Activated T-cell treated with anti-CD3 and anti-CD28 coated beads, Interleukin-2, amount 50 U/mL, for 4 hours (primary cell): ENCODE results near the gene CPED1. TPM values are rescaled to one million over a fixed set of nuclear protein-coding genes. Genes with fewer than 3 reads are reported as not detected.

Experiments used
- ATAC-seq, 2 donors: fragments of 200-7000 bp; cut with Tn5 transposase; one replicate each; pipeline ENCODE4 v1.10.0; 2021
- DNase-seq: peaks from one replicate; pipeline ENCODE4 v3.0.0-alpha.2; 2020
- H3K27me3 Mint-ChIP-seq: one replicate; pipeline ENCODE4 v1.8.0; 2021; ENCODE audit warnings: low read depth, mixed read lengths
- H3K36me3 Mint-ChIP-seq: one replicate; pipeline ENCODE4 v1.8.0; 2022; ENCODE audit warnings: mixed read lengths; ENCODE audit not compliant: insufficient read depth
- H3K4me1 Mint-ChIP-seq: one replicate; pipeline ENCODE4 v1.8.0; 2021; ENCODE audit warnings: low read depth, mixed read lengths
- H3K4me3 Mint-ChIP-seq: one replicate; pipeline ENCODE4 v1.8.0; 2021; ENCODE audit warnings: mild to moderate bottlenecking, moderate library complexity, mixed read lengths
- H3K9me3 Mint-ChIP-seq: one replicate; pipeline ENCODE4 v1.8.0; 2021; ENCODE audit warnings: mixed read lengths
- total RNA-seq, 3 donors: library from RNA; stranded (reverse); gene quantifications; one replicate each; pipeline ENCODE4 v1.2.1, GENCODE V29; 2021

CPED1 gene
- total RNA-seq, 3 donors from 2014 or later: 0.20 to 0.69 (median 0.38) TPM

GRCh38 chr7:121079425-121080169, 91.1 kb downstream of the CPED1 start:
- Mint-ChIP-seq H3K27me3 (peaks cover 16% of the 10 kb centered on the region), H3K9me3 (no peaks in the 10 kb centered on the region), H3K36me3 (no peaks in the 10 kb centered on the region), H3K4me1 (no peaks in the 10 kb centered on the region), H3K4me3 (no peak overlapping the region)
- DNase-seq: no peak
- no peak for ATAC-seq

GRCh38 chr7:121080257-121080912, 91.9 kb downstream of the CPED1 start:
- no peak overlapping the region for H3K4me3 Mint-ChIP-seq
- no peaks in the 10 kb centered on the region for H3K4me1 Mint-ChIP-seq
- H3K27me3 Mint-ChIP-seq: peaks cover 16% of the 10 kb centered on the region
- DNase-seq (no peak), ATAC-seq (no peak)
- no peaks in the 10 kb centered on the region for H3K36me3 Mint-ChIP-seq
- H3K9me3 Mint-ChIP-seq: no peaks in the 10 kb centered on the region

GRCh38 chr7:121080913-121081326, 92.4 kb downstream of the CPED1 start:
- ATAC-seq: no peak

GRCh38 chr7:121081327-121081936, 92.9 kb downstream of the CPED1 start:
- no peak for DNase-seq

More at GRCh38 chr7:121080913-121081326, 92.4 kb downstream of the CPED1 start:
- no peak for DNase-seq
- Mint-ChIP-seq H3K36me3 (no peaks in the 10 kb centered on the region), H3K9me3 (no peaks in the 10 kb centered on the region), H3K27me3 (peaks cover 16% of the 10 kb centered on the region), H3K4me3 (no peak overlapping the region), H3K4me1 (no peaks in the 10 kb centered on the region)

GRCh38 chr7:121082400-121083101, 94.0 kb downstream of the CPED1 start:
- Mint-ChIP-seq H3K27me3 (peaks cover 19% of the 10 kb centered on the region), H3K4me3 (no peak overlapping the region)

More at GRCh38 chr7:121081327-121081936, 92.9 kb downstream of the CPED1 start:
- Mint-ChIP-seq H3K4me3 (no peak overlapping the region), H3K27me3 (peaks cover 16% of the 10 kb centered on the region), H3K9me3 (no peaks in the 10 kb centered on the region), H3K4me1 (no peaks in the 10 kb centered on the region), H3K36me3 (no peaks in the 10 kb centered on the region)
- peak; percentile 55 to 69 for ATAC-seq

GRCh38 chr7:121083138-121083789, 94.8 kb downstream of the CPED1 start:
- ATAC-seq (no peak), DNase-seq (no peak)
- H3K9me3 Mint-ChIP-seq: no peaks in the 10 kb centered on the region
- H3K4me1 Mint-ChIP-seq: no peaks in the 10 kb centered on the region
- no peak overlapping the region for H3K4me3 Mint-ChIP-seq
- H3K36me3 Mint-ChIP-seq: no peaks in the 10 kb centered on the region
- H3K27me3 Mint-ChIP-seq: peaks cover 19% of the 10 kb centered on the region

More at GRCh38 chr7:121082400-121083101, 94.0 kb downstream of the CPED1 start:
- ATAC-seq (no peak), DNase-seq (no peak)
- Mint-ChIP-seq H3K9me3 (no peaks in the 10 kb centered on the region), H3K4me1 (no peaks in the 10 kb centered on the region), H3K36me3 (no peaks in the 10 kb centered on the region)

- no peak for DNase-seq
- ATAC-seq: no peak
- Mint-ChIP-seq H3K36me3 (no peaks in the 10 kb centered on the region), H3K27me3 (peaks cover 17% of the 10 kb centered on the region), H3K4me3 (no peak overlapping the region), H3K9me3 (no peaks in the 10 kb centered on the region), H3K4me1 (no peaks in the 10 kb centered on the region)
Measured at GRCh38 chr7:121083790-121084251, 95.3 kb downstream of the CPED1 start.

- Mint-ChIP-seq H3K4me1 (no peaks in the 10 kb centered on the region), H3K4me3 (no peak overlapping the region), H3K36me3 (no peaks in the 10 kb centered on the region), H3K9me3 (no peaks in the 10 kb centered on the region), H3K27me3 (peaks cover 14% of the 10 kb centered on the region)
- no peak for DNase-seq
- no peak for ATAC-seq
Measured at GRCh38 chr7:121084256-121084655, 95.7 kb downstream of the CPED1 start.

GRCh38 chr7:121084748-121085336, 96.3 kb downstream of the CPED1 start:
- Mint-ChIP-seq H3K27me3 (peaks cover 12% of the 10 kb centered on the region), H3K36me3 (no peaks in the 10 kb centered on the region), H3K4me3 (no peak overlapping the region), H3K9me3 (no peaks in the 10 kb centered on the region), H3K4me1 (no peaks in the 10 kb centered on the region)
- ATAC-seq (no peak), DNase-seq (no peak)

- H3K9me3 Mint-ChIP-seq: no peaks in the 10 kb centered on the region
- no peaks in the 10 kb centered on the region for H3K4me1 Mint-ChIP-seq
- peaks cover 3% of the 10 kb centered on the region for H3K27me3 Mint-ChIP-seq
- ATAC-seq (no peak), DNase-seq (no peak)
- H3K36me3 Mint-ChIP-seq: no peaks in the 10 kb centered on the region
- no peak overlapping the region for H3K4me3 Mint-ChIP-seq
Measured at GRCh38 chr7:121085922-121086321, 97.4 kb downstream of the CPED1 start.

GRCh38 chr7:121088870-121089269, 100.4 kb downstream of the CPED1 start:
- ATAC-seq (no peak), DNase-seq (no peak)
- Mint-ChIP-seq H3K4me1 (no peaks in the 10 kb centered on the region), H3K27me3 (peaks cover 3% of the 10 kb centered on the region), H3K36me3 (no peaks in the 10 kb centered on the region), H3K9me3 (no peaks in the 10 kb centered on the region), H3K4me3 (no peak overlapping the region)

GRCh38 chr7:121094829-121095228, 106.3 kb downstream of the CPED1 start:
- Mint-ChIP-seq H3K4me1 (no peaks in the 10 kb centered on the region), H3K27me3 (peaks cover 2% of the 10 kb centered on the region), H3K9me3 (no peaks in the 10 kb centered on the region), H3K4me3 (no peak overlapping the region), H3K36me3 (no peaks in the 10 kb centered on the region)
- DNase-seq (no peak), ATAC-seq (no peak)

- ATAC-seq: no peak
- Mint-ChIP-seq H3K4me1 (no peaks in the 10 kb centered on the region), H3K4me3 (no peak overlapping the region), H3K9me3 (no peaks in the 10 kb centered on the region), H3K36me3 (no peaks in the 10 kb centered on the region), H3K27me3 (peaks cover 2% of the 10 kb centered on the region)
- DNase-seq: no peak
Measured at GRCh38 chr7:121097577-121097976, 109.1 kb downstream of the CPED1 start.
